GM18502 (cell line): ENCODE measurements around the gene RP9.

ENCODE experiments used
- ATAC-seq: cut with Tn5 transposase; IDR thresholded peaks from one replicate; pipeline ENCODE4 v1.9.1; 2021; ENCODE audit warnings: mild to moderate bottlenecking; ENCODE audit not compliant: unreplicated experiment, poor library complexity

The RP9 gene

DNA sequence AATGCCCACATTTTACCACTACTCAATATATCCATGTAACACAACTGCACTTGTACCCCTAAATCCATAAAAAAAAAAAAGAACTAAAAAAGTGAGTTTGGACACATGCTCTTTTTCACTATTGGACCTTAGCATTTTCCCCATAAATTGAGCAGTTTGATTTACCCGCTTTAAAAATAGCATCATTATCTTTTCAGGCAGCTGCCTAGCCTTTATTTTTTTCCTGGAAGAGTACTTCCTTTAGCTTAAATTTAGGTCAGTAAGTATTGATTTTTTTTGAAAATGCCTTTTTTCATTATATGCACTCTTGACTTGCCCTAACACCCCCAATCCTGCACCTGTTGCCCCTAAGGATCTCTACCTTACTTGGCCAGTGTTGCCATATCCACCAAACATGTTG lies 41.3 kb downstream of the RP9 start:
- no peak for ATAC-seq

DNA sequence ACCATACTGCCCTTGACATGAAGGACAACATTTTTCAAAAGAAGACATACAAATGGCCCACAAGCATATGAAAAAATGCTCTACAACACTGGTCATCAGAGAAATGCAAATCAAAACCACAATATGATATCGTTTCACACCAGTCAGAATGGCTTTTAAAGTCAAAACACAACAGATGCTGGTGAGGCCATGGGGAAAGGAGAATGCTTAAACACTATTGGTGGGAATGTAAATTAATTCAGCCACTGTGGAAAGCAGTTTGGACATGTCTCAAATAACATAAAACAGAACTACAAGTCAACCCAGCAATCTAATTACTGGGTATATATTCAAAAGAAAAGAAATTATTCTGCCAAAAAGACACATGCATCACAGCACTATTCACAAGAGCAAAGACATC lies 42.4 kb downstream of the RP9 start:
- no peak for ATAC-seq

DNA sequence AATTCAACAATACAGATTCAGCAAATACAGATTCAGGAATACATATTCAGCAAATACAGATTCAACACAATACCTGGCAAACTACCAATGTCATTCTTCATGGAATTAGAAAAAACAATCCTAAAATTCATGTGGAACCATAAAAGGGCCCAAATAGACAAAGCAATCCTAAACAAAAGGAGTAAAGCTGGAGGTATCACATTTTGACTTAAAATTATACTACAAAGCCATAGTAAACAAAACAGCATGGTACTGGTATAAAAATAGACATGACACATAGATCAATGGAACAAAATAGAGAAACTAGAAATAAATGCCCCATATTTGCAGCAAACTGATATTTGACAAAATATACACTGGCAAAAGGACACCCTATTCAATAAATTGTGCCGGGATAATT lies 43.2 kb downstream of the RP9 start:
- ATAC-seq: no peak

DNA sequence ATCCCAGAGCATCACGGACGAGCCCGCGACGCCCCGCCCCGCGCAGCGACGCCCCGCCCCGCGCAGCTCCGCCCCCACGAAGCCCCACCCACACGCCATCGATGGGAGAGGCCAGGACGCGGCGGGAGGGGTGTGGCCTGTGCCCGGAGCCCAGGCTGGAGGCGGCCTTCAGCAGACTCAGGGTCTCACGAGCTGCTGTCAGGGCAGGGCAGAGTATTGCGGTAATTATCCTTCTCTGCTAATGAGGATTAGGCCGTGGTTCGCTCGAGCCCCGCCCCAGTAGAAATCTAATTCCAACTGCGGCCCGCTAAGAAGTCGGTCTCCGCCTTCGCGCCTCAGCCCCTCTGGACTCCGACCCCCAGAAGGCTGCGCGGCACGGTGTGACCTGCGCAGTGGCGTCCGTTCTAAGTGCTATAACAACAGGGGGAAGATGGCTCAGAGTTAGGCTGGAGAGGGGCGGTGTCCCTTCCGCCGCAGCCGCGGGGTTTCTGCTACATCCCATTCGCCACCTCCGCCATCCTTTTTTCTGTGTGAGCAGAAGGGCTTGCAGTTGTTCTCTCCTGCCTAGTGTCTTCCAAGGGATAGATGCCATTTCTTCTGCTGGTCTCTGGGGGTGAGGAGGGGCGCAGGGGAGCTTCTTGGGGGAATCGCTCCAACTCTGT lies 46.3 kb downstream of the RP9 start:
- peak; percentile 97 for ATAC-seq

DNA sequence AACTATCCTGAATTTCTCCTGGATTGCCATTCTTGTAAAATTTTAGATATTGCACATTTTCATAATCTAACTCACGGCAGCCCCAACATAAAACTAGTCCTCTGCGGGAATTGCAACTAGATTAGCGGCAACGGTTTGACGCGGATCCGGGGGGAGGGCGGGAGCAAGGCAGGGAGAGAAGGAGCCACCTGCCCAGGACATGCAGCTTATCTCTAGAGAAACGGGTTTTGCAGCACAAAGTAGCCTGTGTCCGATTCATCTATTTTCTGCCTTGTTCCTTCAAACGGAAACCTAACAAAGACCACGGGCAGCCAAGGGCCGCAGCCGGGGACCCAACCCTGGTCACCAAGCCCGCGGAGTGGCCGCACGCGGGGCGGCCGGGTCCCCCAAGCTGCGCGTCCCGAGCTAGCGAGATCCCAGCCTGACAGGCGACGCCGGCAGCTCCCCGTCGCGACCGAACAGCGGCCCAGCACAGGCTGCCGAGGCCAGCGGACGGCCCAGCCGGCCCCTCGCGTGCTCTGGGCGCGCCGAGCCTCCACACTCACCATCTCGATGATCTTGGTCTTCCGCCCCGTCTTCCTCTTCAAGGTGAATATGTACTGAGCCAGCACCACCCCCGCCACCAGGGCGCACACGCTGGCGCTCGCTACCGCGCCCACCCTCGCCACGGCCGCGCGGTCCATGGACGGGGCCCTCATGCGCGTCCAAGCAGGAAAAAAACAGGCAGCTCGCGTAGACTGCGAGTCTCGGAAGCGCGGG lies 47.0 kb downstream of the RP9 start, which contains the start of gene NT5C3A:
Gene NT5C3A, minus strand, starts transcription at position 754 of the 759 bp plus-strand sequence. Its CDS starts 71 bp downstream, at position 683.
- ATAC-seq: peak; percentile 41

DNA sequence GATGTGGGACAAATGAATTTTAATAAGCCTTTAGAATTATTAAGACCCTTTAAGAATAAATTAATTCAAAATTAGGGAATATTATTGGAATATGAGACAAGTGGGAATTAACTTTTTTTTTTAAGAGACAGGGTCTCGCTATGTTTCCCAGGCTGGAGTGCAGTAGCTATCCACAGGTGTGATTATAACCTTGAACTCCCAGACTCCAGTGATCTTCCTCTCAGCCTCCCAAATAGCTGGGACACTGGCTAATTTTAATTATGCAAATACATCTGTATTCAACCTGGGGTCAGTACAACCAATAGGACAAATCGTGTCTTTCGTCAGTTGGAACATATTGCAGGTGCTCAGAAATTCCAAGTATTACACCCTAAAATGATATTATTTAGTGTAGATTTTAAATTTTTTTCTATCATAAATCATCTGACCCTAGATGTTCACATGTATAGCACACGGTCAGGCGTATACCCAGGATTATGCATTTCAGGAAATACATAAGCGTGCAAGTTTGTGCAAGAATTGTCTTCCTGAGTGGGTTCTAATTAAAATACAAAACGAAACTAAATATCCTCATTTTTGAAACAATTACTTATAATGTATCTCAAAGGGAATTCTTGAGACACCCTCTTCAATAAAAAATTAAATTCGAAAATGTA lies 47.8 kb downstream of the RP9 start:
- no peak for ATAC-seq

DNA sequence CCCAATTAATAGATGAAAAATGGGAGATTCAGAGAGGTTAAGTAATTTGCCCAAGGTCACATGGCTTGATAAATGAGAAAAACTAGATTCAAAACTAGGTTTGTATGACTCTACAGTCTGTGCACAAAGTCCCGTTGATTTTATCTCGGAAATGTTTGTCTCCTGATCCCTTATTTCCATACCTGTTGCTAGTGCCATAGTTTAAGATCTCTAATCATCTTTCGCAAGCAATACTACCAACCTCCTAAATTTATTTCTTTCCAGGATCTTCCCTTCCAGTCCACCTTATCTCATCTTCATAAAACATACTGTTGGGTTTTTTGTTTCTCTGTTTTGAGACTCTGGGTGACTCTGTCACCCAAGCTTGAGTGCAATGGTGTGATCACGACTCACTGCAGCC lies 49.6 kb downstream of the RP9 start:
- no peak for ATAC-seq

DNA sequence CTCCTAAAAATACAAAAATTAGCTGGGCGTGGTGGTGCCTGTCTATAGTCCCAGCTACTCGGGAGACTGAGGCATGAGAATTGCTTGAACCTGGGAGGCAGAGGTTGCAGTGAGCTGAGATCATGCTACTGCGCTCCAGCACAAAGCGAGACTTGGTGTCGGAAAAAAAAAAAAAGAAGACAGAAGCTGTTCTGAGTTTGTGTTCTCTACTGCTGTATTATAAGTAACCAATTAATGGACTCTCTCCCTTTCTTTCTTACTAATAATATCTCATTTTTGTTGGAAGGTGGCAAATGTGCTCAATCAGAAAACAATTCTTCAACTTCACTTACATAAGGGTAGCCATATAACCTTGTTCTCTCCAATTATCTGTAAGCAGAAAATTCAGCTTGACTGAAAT lies 54.0 kb downstream of the RP9 start:
- ATAC-seq: no peak

DNA sequence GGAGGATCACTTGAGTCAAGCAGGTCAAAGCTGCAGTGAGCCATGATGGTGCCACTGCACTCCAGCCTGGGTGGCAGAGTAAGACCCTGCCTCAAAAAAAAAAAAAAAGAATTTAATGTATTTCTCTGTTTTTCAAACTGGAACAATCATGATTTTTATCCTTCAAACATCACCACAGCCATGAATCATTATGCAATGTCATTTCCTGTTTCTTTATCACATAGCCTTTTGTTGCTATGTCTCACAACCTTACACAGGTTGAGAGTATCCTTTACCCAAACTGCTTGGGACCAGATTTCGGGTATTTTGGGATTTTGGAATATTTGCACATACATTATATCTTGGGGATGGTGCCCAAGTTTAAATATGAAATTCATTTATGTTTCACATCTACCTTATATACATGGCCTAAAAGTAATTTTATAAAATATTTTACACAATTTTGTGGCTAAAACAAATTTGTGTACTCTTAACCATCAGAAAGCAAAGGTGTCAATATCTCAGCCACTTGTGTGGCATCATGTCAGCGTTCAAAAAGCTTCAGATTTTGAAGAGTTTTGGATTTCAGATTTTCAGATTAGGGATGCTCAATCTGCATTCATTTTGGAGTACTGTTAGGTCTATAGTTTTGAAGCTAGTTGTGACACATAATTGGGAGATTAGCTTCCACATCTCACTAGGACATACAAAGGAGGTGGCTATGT lies 54.8 kb downstream of the RP9 start:
- no peak for ATAC-seq

DNA sequence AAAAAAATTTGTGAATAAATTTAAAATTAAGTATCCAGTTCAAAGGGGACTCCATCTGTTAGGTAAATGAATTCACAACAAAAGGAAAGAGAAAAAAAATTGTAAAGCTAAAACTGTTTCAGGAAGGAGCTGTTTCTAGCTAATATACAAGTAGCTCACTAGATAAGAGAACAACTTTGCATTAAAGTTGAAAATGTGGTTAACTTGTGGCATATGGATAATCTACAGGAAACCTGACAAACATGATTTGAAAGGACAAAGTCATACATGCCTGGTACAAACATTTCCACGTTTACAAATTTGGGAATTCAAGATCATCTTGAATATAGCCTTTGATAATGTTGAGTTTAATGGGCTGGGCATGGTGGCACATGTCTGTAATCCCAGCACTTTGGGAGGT lies 55.5 kb downstream of the RP9 start:
- no peak for ATAC-seq

DNA sequence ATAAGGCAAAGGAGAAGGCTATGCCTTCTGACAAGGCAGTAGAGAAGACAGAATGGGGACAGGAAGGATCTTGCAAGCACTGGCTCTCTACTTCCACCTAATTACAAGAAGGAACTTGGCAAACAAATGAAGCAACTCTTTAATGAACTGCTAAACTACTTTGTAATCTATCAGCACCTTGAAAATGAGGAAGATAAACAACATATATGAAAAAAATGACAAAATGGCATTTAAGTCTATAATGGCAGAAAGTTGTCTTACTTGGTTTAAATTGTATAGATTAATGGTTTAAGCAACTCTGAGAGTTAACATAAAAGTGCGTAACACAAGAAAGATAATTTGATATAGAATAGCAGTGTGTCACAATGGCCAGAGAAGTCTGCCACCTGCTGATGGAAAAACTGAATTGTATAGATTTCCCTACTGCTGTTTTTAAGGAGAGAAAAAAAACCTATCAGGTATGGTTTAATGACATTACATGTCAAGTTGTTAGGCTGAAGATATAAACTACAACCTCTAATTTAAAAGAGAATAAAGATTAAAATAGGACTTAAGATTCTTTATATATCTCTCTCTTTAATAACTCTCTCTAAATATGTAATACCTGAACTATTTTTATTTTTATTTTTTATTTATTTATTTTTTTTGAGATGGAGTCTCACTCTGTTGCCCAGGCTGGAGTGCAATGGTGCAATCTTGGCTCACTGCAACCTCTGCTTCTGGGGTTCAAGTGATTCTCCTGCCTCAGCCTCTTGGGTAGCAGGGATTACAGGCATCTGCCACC lies 58.5 kb downstream of the RP9 start:
- ATAC-seq: peak; percentile 49

DNA sequence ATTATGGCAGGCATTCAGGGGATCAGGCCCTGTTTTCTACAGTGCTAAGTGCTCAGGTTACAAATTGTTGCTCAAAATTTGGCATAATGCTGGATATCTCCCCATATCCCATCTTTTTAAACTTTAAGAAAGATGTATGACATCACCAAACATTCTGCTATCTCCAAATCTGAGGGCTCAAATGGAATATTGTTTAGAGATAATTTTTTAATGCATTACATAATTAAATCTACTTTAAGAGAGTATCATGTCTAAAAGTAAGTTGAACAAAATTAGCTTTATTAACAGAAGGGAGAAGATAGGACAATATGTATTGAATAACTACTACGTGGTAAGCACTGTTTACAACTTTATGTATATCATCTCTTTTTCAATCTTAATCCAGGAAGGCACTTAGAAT lies 60.5 kb downstream of the RP9 start:
- no peak for ATAC-seq

DNA sequence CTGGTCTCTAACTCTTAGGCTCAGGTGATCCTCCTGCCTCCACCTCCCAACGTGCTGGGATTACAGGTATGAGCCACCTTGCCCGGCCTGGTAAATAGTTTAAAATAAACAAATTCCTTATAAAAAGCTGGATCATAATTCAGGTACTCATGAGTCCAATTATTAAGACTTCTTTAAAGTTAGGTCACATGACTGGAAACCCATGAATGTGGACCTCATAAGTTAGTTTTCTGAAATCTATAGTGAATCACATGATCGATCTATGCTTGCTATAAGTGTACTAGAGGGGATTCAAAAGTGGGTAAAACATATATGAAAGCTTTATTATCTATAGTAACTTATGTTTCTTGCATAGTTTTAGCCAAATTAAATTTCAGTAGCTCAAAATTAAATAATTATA lies 60.9 kb downstream of the RP9 start:
- ATAC-seq: no peak

DNA sequence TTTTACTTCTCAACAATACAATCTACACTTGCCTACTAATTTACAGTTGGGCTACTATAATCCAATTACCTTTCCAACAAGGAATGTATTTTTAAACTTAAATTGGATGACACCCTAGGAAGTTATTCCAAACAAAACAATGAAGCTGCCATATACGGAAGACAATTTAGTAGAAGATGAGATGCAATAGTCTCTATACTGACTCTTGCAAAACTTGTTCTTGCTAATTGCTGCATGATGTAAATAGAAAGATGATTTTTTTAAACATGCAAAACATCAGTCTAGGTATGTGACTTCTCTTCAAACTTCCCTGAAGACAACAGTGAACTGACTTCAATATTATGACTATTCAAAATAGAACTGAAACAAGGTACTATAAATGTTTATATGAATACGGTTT lies 64.2 kb downstream of the RP9 start:
- ATAC-seq: peak; percentile 42
